Kidney (tissue), 14 donors: ENCODE data around the gene SPSB4. TPM values are rescaled to one million over a fixed set of nuclear protein-coding genes. Genes with fewer than 3 reads are reported as not detected.
A peak's percentile ranks its signal among the peaks of the same experiment; 100 is the strongest.

Experiments used
- DNase-seq, 5 donors: peaks; one replicate each; pipeline ENCODE4 v3.0.0-alpha.2; 2013 to 2020
- FAIRE-seq: peaks from 2 replicates; lab custom pipeline; 2012; peaks lifted over from hg19 to GRCh38; lab: Jason Lieb, UNC
- H3K27ac ChIP-seq, 2 donors: one replicate each; pipeline ENCODE4 v1.7.0; 2013; ENCODE audit warnings: low read depth in 2 of 2, low read length in 2 of 2, inconsistent platforms in 1 of 2
- H3K27me3 ChIP-seq: one replicate; pipeline ENCODE4 v1.7.1; 2013; ENCODE audit warnings: low read length, inconsistent platforms; ENCODE audit not compliant: control insufficient read depth, insufficient read depth
- H3K36me3 ChIP-seq, 3 donors: one replicate each; pipeline versions ENCODE4 v1.7.0 to v1.7.1; 2013; ENCODE audit warnings: low read length in 3 of 3, control low read depth in 1 of 3, inconsistent platforms in 1 of 3; ENCODE audit not compliant: insufficient read depth in 3 of 3, control insufficient read depth in 2 of 3
- H3K4me1 ChIP-seq, 3 donors: one replicate each; pipeline versions ENCODE4 v1.7.0 to v1.7.1; 2013; ENCODE audit warnings: low read length in 3 of 3, inconsistent platforms in 1 of 3, low read depth in 1 of 3; ENCODE audit not compliant: control insufficient read depth in 2 of 3, insufficient read depth in 2 of 3
- H3K4me3 ChIP-seq, 3 donors: one replicate each; pipeline versions ENCODE4 v1.7.0 to v1.8.1; 2013; ENCODE audit warnings: low read length in 3 of 3, control low read depth in 1 of 3, inconsistent platforms in 1 of 3
- H3K9ac ChIP-seq, 3 donors: one replicate each; pipeline versions ENCODE4 v1.7.0 to v1.7.1; 2013; ENCODE audit warnings: low read length in 3 of 3, control low read depth in 1 of 3, inconsistent platforms in 1 of 3
- H3K9me3 ChIP-seq, 3 donors: one replicate each; pipeline versions ENCODE4 v1.7.0 to v1.7.1; 2013; ENCODE audit warnings: low read length in 3 of 3, control low read depth in 1 of 3, inconsistent platforms in 1 of 3; ENCODE audit not compliant: control insufficient read depth in 2 of 3, insufficient read depth in 1 of 3
- CTCF ChIP-seq: IDR thresholded peaks from 3 replicates; pipeline ENCODE4 v1.5.1; 2012; ENCODE audit warnings: mild to moderate bottlenecking, moderate library complexity, borderline replicate concordance; ENCODE audit not compliant: insufficient read depth; ENCODE audit errors: extremely low read depth
- intact Hi-C: fragments of 100-400 bp; cut with DNase I; formaldehyde crosslinking; loops from one replicate; pipeline ENCODE4 v1.11.1; 2022
- polyA plus RNA-seq: library from polyadenylated mRNA; stranded (reverse); fragments of 350-450 nt; fragmentation: Illumina TruSeq; extraction: RNeasy Lipid Tissue Mini Kit (QIAGEN cat#74804); gene quantifications from one replicate; pipeline ENCODE4 v1.2.3, GENCODE V29; 2014; ENCODE audit warnings: low read depth, low replicate concordance; ENCODE audit not compliant: insufficient read depth
- total RNA-seq: library from RNA; stranded (reverse); fragmentation: NEBNext Ultra II Directional; extraction: Animal tissue kit (Norgen Biotek cat#: 25700); gene quantifications from one replicate; pipeline ENCODE4 v1.2.1, GENCODE V29; 2021
- donor health status: control.
- donor health status: control.
- donor health status: control.
- donor health status: control.
- donor health status: control.
- donor health status: DM: yes; HTN: yes; CAD: no.
- donor health status: Normal renal cell carcinoma (clear cell type).

Gene SPSB4
- total and polyA plus RNA-seq, 2 donors from 2014 or later: 0.57 to 1.9 TPM

DNA sequence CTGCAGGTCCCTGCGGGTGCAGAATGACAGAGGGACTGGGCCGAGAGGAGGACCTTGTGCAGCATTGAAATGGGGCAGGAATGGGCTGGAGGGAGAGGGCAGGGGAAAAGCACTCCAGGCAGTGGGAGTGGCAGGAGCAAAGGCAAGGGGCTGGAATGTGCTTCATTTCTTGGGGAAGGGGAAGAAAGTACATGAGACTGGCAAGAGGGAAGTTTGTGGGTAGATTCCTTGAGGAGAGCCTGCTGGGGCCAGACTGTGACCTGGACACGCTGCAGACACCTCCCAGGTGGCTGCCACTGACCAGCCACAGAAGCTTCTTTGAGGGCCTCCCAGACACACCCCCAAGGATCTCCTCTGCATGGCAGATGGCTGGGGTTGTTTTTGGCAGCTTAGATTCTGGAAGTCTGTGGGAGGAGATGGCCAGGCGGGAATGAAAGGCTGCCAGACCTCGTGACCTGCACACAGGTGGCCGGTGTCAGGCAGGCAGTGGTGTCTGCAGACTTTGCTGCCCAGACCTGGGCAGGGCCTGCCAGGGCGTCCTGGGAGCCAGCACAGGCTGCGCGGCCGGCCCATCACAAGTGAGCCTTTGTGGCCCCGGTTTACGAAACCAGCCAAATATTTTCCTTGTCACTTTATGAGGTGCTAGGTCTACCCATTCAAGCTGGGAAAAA is 53.1 kb downstream of the SPSB4 start:
- intact Hi-C loops: no loop called here
- no peak for FAIRE-seq
- no peak for TF ChIP-seq CTCF
- Histone ChIP-seq H3K4me3 (no peak overlapping the region), H3K9me3 (no peaks in the 10 kb centered on the region), H3K9ac (no peak overlapping the region), H3K36me3 (no peaks in the 10 kb centered on the region), H3K27ac (no peak overlapping the region), H3K4me1 (peaks cover 0 to 16% (median 3%) of the 10 kb centered on the region in 3 donors), H3K27me3 (no peaks in the 10 kb centered on the region)
- DNase-seq: peak in 4 of 5 donors; percentile 73 to 82 (median 75)

DNA sequence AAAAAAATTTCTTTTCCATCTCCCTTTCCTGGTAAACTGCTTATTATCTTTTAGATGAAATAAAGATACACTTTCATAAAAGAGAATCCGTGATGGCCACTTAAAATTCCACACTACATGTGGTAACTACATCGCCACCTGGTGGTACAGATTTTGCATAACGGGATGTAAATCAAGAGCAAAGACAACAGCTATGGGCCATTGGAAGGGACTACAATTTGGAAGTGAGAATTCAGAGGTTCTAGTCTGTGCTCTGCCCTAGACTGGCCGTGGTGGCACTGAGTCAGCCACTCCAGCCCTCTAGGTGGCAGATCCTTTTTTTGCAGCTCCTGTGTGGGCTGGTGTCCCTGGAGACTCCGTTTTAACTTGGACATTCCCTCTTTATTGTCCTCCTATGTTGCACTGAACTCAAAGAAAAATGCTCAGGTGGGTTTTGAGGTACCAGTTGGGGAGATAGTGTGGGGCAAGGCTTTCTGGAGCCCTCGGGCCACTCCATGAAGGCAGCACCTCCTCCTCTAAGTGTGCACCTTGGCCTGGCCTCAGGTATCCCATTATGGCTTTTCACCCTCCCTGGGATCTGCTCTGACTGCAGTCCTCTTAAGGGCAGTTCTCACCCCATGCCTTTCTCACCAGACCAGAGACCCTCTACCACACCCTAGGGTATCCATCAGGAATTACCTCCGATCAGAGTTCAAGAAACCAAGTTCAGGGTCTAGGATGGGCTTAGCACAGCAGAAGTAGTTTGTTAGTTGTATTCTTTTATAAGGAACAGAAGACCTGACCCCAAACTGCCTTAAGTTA is 54.9 kb downstream of the SPSB4 start:
- intact Hi-C loops: no loop called here
- H3K27ac ChIP-seq: no peak overlapping the region
- FAIRE-seq (peak; percentile 98), DNase-seq (peak in 4 of 5 donors; percentile 69 to 94 (median 86))
- no peaks in the 10 kb centered on the region for H3K36me3 ChIP-seq
- no peak overlapping the region for H3K4me3 ChIP-seq
- no peaks in the 10 kb centered on the region for H3K9me3 ChIP-seq
- peak; percentile 64 for TF ChIP-seq CTCF
- peak overlapping the region in 1 of 3 donors; percentile 3 for H3K9ac ChIP-seq
- H3K4me1 ChIP-seq: peaks cover 0 to 17% (median 5%) of the 10 kb centered on the region in 3 donors
- H3K27me3 ChIP-seq: no peaks in the 10 kb centered on the region

DNA sequence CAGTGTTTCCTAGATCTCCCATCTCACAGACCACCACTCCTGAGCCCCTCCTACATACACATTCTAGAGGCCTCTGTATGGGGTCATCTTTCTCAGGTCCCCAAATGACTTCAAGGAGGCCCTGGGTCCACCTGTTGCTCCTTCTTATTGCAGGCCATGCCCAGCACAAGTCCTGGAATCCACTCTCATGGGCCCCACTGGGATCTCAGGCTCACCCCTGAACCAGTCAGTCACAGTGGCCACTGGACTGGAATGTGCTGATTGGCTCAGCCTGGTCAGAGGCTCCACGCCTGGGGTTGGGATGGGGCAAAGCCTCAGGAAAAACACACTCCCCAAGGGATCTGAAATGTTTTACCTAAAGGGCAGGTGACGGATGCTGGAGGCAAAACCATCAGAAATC is 55.7 kb downstream of the SPSB4 start:
- Histone ChIP-seq H3K9ac (peak overlapping the region in 1 of 3 donors; percentile 3), H3K4me1 (peaks cover 0 to 17% (median 5%) of the 10 kb centered on the region in 3 donors), H3K27ac (no peak overlapping the region), H3K9me3 (no peaks in the 10 kb centered on the region), H3K36me3 (no peaks in the 10 kb centered on the region), H3K27me3 (no peaks in the 10 kb centered on the region), H3K4me3 (no peak overlapping the region)
- peak in 1 of 5 donors; percentile 35 for DNase-seq
- intact Hi-C loops: no loop called here
- no peak for TF ChIP-seq CTCF
- no peak for FAIRE-seq
